Measurements from ENCODE around the gene POLA2.
"Not testable (repeated sequence)": the region's sequence is repeated elsewhere in the genome, so short reads cannot be mapped to it uniquely, and the experiment has no call there.

Gene POLA2

DNA sequence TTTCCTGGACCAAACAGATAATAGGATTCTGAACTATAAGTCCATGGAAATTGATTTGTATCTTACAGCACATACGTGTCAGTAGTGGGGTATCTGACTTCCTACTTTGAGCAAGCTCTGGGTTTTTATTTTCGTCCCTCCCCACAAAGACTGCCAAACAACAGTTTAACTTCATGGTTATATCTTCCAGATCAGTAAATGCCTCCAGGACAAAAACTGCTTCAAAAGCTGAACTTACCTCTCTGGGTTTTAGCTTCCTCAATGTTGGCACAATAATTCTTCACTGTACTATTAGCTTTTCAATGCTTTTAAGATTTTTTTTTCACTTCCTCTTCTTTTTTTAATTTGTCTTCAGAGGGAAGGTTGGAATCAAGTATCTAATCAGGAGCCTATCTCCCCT, 67.7 kb downstream of the POLA2 start:
- Mint-ChIP-seq H3K36me3 (ENCODE audit: low read depth) (no peaks in the 10 kb centered on the region), H3K4me3 (no peak overlapping the region), H3K27me3 (ENCODE audit: low read depth) (peaks cover 7% of the 10 kb centered on the region), H3K27ac (peak overlapping the region in 1 of 3 experiments; percentile 11), H3K4me1 (peaks cover 14% of the 10 kb centered on the region), H3K9me3 (no peaks in the 10 kb centered on the region)
- TF ChIP-seq, protein P1, sequence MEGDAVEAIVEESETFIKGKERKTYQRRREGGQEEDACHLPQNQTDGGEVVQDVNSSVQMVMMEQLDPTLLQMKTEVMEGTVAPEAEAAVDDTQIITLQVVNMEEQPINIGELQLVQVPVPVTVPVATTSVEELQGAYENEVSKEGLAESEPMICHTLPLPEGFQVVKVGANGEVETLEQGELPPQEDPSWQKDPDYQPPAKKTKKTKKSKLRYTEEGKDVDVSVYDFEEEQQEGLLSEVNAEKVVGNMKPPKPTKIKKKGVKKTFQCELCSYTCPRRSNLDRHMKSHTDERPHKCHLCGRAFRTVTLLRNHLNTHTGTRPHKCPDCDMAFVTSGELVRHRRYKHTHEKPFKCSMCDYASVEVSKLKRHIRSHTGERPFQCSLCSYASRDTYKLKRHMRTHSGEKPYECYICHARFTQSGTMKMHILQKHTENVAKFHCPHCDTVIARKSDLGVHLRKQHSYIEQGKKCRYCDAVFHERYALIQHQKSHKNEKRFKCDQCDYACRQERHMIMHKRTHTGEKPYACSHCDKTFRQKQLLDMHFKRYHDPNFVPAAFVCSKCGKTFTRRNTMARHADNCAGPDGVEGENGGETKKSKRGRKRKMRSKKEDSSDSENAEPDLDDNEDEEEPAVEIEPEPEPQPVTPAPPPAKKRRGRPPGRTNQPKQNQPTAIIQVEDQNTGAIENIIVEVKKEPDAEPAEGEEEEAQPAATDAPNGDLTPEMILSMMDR (IDR thresholded peaks at IDR 0.05; ENCODE audit: unreplicated experiment in 3 of 3): no peak

DNA sequence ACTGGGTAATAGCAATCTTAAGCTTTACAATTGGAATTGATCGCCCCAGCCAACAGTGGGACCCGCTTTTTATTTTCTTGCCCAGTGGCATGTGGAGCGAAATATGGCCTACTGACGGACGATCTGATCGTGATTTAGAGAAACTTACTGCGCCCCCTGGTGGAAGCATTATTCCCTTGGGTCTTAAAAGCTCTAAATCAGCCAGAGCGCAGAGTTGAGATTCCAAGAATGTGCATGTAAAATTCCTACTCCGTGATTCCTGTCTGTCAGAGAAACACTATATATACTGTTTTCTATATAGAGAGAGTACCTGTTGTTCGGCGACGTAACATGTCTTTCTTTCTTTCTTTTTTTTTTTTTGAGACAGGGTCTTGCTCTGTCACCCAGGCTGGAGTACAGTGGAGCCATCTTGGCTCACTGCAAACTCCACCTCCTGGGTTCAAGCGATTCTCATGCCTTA, 68.2 kb downstream of the POLA2 start:
- no peaks in the 10 kb centered on the region for H3K36me3 Mint-ChIP-seq (ENCODE audit: low read depth)
- TF ChIP-seq, protein P1 (IDR thresholded peaks at IDR 0.05; ENCODE audit: unreplicated experiment in 3 of 3): peak; percentile 82 to 88 (median 83)
- no peaks in the 10 kb centered on the region for H3K9me3 Mint-ChIP-seq
- H3K4me1 Mint-ChIP-seq: peaks cover 19% of the 10 kb centered on the region
- peak overlapping the region in 2 of 3 experiments; percentile 6 to 9 for H3K4me3 Mint-ChIP-seq
- H3K27ac Mint-ChIP-seq: peak overlapping the region in 2 of 3 experiments; percentile 9 to 11
- H3K27me3 Mint-ChIP-seq (ENCODE audit: low read depth): peaks cover 7% of the 10 kb centered on the region

DNA sequence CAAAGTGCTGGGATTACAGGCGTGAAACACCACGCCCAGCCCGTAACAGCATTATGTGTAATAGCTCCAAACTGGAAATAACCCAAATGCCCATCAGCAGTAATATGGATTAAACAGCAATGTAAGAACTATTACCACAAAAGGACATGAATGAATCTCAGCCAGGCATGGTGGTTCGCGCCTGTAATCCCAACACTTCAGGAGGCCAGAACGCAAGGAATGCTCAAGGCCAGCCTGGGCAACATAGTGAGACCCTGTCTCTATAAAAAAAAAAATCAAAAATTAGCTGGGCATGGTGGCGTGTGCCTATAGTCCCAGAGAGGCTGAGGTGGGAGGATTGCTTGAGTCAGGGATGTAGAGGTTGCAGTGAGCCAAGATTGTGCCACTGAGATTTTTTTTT, 68.8 kb downstream of the POLA2 start:
- no peaks in the 10 kb centered on the region for H3K36me3 Mint-ChIP-seq (ENCODE audit: low read depth)

DNA sequence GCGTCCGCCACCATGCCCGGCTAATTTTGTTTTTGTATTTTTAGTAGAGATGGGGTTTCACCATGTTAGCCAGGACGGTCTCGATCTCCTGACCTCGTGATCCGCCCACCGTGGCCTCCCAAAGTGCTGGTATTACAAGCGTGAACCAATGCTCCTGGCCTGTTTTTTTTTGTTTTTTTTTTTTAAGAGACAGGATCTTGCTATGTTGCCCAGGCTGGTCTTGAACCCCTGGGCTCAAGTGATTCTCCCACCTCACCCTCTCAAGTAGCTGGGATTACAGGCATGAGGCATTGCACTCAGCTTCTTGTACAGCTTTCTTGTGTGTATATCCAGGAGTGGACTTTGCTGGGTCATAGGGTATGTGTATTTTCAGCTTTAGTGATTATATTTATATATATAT, 70.8 kb downstream of the POLA2 start:
- H3K4me3 Mint-ChIP-seq; H3K27ac Mint-ChIP-seq; H3K27me3 Mint-ChIP-seq (ENCODE audit: low read depth); H3K9me3 Mint-ChIP-seq; H3K36me3 Mint-ChIP-seq (ENCODE audit: low read depth): not testable (repeated sequence)
- H3K4me1 Mint-ChIP-seq: peaks cover 26% of the 10 kb centered on the region

More for the DNA sequence above, 68.8 kb downstream of the POLA2 start:
- Mint-ChIP-seq H3K4me3 (no peak overlapping the region), H3K9me3 (no peaks in the 10 kb centered on the region), H3K27me3 (ENCODE audit: low read depth) (peaks cover 7% of the 10 kb centered on the region), H3K4me1 (peaks cover 24% of the 10 kb centered on the region), H3K27ac (peak overlapping the region in 1 of 3 experiments; percentile 11)
- TF ChIP-seq, protein P1 (IDR thresholded peaks at IDR 0.05; ENCODE audit: unreplicated experiment in 3 of 3): no peak

DNA sequence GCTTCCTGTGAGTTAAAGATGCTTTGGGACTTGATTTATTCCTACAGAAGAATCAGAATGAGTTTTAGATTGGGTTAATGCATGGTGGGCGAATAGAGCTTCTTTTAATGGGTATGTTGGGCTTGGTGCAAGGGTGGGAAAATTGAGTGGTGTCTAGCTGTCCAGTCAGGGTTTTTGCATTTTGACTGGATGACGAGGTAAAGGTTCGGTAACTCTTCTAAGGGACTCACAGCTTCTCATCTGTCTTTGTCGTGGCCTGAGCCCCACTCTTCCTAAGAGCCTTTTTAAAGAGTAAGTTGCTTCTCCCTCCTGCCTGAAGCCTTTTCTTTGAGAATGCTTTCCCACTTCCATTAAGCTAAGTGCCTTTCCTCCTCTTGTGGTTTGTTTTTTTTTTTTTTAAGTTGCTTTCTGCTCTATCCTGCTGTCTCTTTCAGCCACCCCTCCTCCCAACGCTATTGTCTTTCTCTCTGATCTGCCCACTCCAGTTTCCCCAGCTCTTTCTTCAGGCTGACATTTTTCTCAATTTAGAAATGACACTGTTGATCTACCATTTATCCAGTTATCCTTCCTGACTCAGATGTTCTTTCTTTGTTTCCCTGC, 73.0 kb downstream of the POLA2 start:
- TF ChIP-seq, protein P1 (IDR thresholded peaks at IDR 0.05; ENCODE audit: unreplicated experiment in 3 of 3): no peak
- peak overlapping the region; percentile 80 to 98 (median 89) for H3K27ac Mint-ChIP-seq
- H3K4me1 Mint-ChIP-seq: peaks cover 32% of the 10 kb centered on the region
- no peaks in the 10 kb centered on the region for H3K9me3 Mint-ChIP-seq
- H3K4me3 Mint-ChIP-seq: peak overlapping the region; percentile 90 to 99 (median 98)
- H3K36me3 Mint-ChIP-seq (ENCODE audit: low read depth): peaks cover 13% of the 10 kb centered on the region
- H3K27me3 Mint-ChIP-seq (ENCODE audit: low read depth): peaks cover 6% of the 10 kb centered on the region

DNA sequence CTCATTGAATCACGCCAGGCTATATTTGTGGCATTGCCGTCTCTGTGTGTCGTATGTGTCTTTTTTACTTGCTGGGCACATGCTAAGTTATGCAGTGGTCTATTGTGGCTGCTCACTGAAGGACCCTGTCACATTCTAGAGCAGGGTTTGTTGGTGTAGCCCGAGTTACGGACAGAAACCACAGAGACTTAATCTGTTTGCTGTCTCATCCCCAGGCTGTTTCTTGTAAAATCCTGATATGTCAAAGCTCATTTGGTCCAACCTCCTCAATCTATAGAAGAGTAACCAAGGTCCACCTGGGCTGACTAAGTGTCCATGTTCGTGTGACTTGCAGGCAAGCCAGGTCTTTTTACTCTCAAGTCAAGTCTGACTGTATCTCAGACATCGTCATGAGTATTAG, 76.9 kb downstream of the POLA2 start:
- Mint-ChIP-seq H3K27me3 (ENCODE audit: low read depth) (peaks cover 2% of the 10 kb centered on the region), H3K27ac (no peak overlapping the region), H3K4me1 (peaks cover 27% of the 10 kb centered on the region), H3K36me3 (ENCODE audit: low read depth) (peaks cover 40% of the 10 kb centered on the region), H3K4me3 (peak overlapping the region in 2 of 3 experiments; percentile 35 to 59), H3K9me3 (no peaks in the 10 kb centered on the region)
- TF ChIP-seq, protein P1 (IDR thresholded peaks at IDR 0.05; ENCODE audit: unreplicated experiment in 3 of 3): no peak

All from nephron (organoid).